Keratinocyte (primary cell): ENCODE data around the gene OTX1. TPM values are rescaled to one million over a fixed set of nuclear protein-coding genes. Genes with fewer than 3 reads are reported as not detected.

ENCODE experiments used
- DNase-seq: peaks from one replicate; pipeline ENCODE4 v3.0.0-alpha.2; 2011; ENCODE audit warnings: low read depth, missing footprints, low spot score
- FAIRE-seq: peaks from 2 replicates; lab custom pipeline; 2011; peaks lifted over from hg19 to GRCh38; lab: Jason Lieb, UNC
- H2AFZ ChIP-seq: 2 replicates; pipeline ENCODE4 v1.6.0; 2012; ENCODE audit warnings: low read length, control low read depth, inconsistent platforms; ENCODE audit not compliant: control insufficient read depth
- H3K27ac ChIP-seq: 2 replicates; pipeline ENCODE4 v1.5.1; 2011; ENCODE audit warnings: low read length; ENCODE audit not compliant: control insufficient read depth, insufficient read depth
- H3K27me3 ChIP-seq: 3 replicates; pipeline ENCODE4 v1.6.0; 2011; ENCODE audit warnings: low read length; ENCODE audit not compliant: control insufficient read depth, insufficient read depth; ENCODE audit errors: extremely low read depth
- H3K36me3 ChIP-seq, 2 experiments: 2 replicates in 1 of 2; 3 replicates in 1 of 2; pipeline ENCODE4 v1.5.1; 2011; ENCODE audit warnings: low read length in 2 of 2, mild to moderate bottlenecking in 1 of 2; ENCODE audit not compliant: control insufficient read depth in 2 of 2, insufficient read depth in 2 of 2; ENCODE audit errors: extremely low read depth in 1 of 2
- H3K4me1 ChIP-seq: 3 replicates; pipeline ENCODE4 v1.5.1; 2011; ENCODE audit warnings: low read length; ENCODE audit not compliant: control insufficient read depth, insufficient read depth; ENCODE audit errors: extremely low read depth
- H3K4me2 ChIP-seq: 3 replicates; pipeline ENCODE4 v1.6.0; 2011; ENCODE audit warnings: low read depth, low read length; ENCODE audit not compliant: control insufficient read depth, insufficient read depth; ENCODE audit errors: extremely low read depth
- H3K4me3 ChIP-seq, 3 experiments: fragments of 200-600 bp in 1 of 3; sonication (generic) in 1 of 3; 2 replicates in 2 of 3; 3 replicates in 1 of 3; pipeline ENCODE4 v1.5.1; 2011 to 2016; ENCODE audit warnings: low read length in 3 of 3, mild to moderate bottlenecking in 3 of 3, control low read depth in 2 of 3, inconsistent platforms in 1 of 3, low read depth in 1 of 3, mixed read lengths in 1 of 3, mixed run types in 1 of 3, moderate library complexity in 1 of 3; ENCODE audit not compliant: control insufficient read depth in 2 of 3, insufficient read depth in 2 of 3; ENCODE audit errors: extremely low read depth in 1 of 3
- H3K79me2 ChIP-seq: 2 replicates; pipeline ENCODE4 v1.6.0; 2012; ENCODE audit warnings: low read length; ENCODE audit not compliant: control insufficient read depth, insufficient read depth
- H3K9ac ChIP-seq: 3 replicates; pipeline ENCODE4 v1.6.0; 2011; ENCODE audit warnings: low read length; ENCODE audit not compliant: control insufficient read depth, insufficient read depth; ENCODE audit errors: extremely low read depth
- H3K9me1 ChIP-seq: 3 replicates; pipeline ENCODE4 v1.6.0; 2011; ENCODE audit warnings: low read length; ENCODE audit not compliant: control insufficient read depth, insufficient read depth; ENCODE audit errors: extremely low read depth
- H3K9me3 ChIP-seq: 2 replicates; pipeline ENCODE4 v1.5.1; 2012; ENCODE audit warnings: low read depth, low read length; ENCODE audit not compliant: control insufficient read depth
- H4K20me1 ChIP-seq: 3 replicates; pipeline ENCODE4 v1.6.0; 2011; ENCODE audit warnings: low read length; ENCODE audit not compliant: control insufficient read depth, insufficient read depth; ENCODE audit errors: extremely low read depth
- EZH2 ChIP-seq: IDR thresholded peaks from one replicate; pipeline ENCODE4 v1.6.1; 2012; ENCODE audit warnings: inconsistent platforms, mild to moderate bottlenecking, low read length, moderate library complexity
- dilution Hi-C: fragments of 300-500 bp; cut with MboI; formaldehyde crosslinking; loops from one replicate; pipeline ENCODE4 v1.7.0; 2020; ENCODE audit warnings: low sequenced_read_pairs; ENCODE audit not compliant: extremely low pct_ligation_motif_present
- polyA plus RNA-seq, 5 experiments: library from polyadenylated mRNA; depleted of rRNA in 3 of 5; stranded (reverse) in 3 of 5; stranded (forward) in 1 of 5; unstranded in 1 of 5; fragments of >200 nt; gene quantifications; 1 replicate in 1 of 5; 2 replicates in 3 of 5; 3 replicates in 1 of 5; pipeline versions ENCODE4 v1.2.1 to v1.2.3, GENCODE V29; 2011 to 2012; ENCODE audit warnings: missing spikeins in 2 of 5, low read depth in 1 of 5, low replicate concordance in 1 of 5
- TF ChIP-seq, protein P1 (sequence below), 3 experiments: IDR thresholded peaks in 1 of 3; conservative IDR thresholded peaks in 1 of 3; optimal IDR thresholded peaks in 1 of 3; 2 replicates in 2 of 3; 3 replicates in 1 of 3; pipeline versions ENCODE3 to v1.5.1; 2011; ENCODE audit warnings: low read length in 3 of 3, mild to moderate bottlenecking in 3 of 3, moderate library complexity in 2 of 3, control low read depth in 1 of 3, inconsistent platforms in 1 of 3; ENCODE audit not compliant: insufficient read depth in 2 of 3; ENCODE audit errors: extremely low read depth in 1 of 3

The OTX1 gene
- polyA plus RNA-seq, 1 donor (not counting 4 experiments of a cell fraction or from before 2014, with no cell fraction given), result 0.28 TPM

DNA sequence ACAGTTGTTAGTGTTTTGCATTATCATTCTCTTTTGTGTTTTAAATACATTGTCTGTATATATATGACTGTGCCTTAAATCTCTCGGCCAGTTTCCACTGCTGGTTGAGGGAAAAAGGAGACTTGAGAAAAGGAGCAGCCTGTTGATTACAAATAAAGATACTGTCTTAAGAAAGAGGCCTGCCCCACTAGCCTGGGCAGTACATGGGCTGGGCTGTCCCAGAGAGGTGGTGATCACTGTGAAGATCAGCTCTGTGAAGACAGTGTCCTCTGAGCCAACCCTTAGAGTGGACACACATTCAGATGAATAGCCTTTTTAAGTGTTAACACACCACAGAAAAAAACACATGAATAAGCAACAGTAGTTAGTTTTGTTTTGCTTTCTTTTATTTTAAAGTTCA, 10.0 kb upstream of the OTX1 start:
- Histone ChIP-seq H3K4me1 (no peaks in the 10 kb centered on the region), H3K4me2 (no peak overlapping the region), H3K79me2 (no peaks in the 10 kb centered on the region), H4K20me1 (no peaks in the 10 kb centered on the region), H3K36me3 (peaks cover 0 to 2% of the 10 kb centered on the region in 2 experiments), H3K27me3 (no peaks in the 10 kb centered on the region), H3K9me1 (no peaks in the 10 kb centered on the region), H3K4me3 (no peak overlapping the region), H3K9ac (no peak overlapping the region), H2AFZ (no peak overlapping the region), H3K9me3 (no peaks in the 10 kb centered on the region), H3K27ac (no peak overlapping the region)
- DNase-seq (no peak), FAIRE-seq (no peak)
- dilution Hi-C loops, result no loop called here
- TF ChIP-seq, protein P1, sequence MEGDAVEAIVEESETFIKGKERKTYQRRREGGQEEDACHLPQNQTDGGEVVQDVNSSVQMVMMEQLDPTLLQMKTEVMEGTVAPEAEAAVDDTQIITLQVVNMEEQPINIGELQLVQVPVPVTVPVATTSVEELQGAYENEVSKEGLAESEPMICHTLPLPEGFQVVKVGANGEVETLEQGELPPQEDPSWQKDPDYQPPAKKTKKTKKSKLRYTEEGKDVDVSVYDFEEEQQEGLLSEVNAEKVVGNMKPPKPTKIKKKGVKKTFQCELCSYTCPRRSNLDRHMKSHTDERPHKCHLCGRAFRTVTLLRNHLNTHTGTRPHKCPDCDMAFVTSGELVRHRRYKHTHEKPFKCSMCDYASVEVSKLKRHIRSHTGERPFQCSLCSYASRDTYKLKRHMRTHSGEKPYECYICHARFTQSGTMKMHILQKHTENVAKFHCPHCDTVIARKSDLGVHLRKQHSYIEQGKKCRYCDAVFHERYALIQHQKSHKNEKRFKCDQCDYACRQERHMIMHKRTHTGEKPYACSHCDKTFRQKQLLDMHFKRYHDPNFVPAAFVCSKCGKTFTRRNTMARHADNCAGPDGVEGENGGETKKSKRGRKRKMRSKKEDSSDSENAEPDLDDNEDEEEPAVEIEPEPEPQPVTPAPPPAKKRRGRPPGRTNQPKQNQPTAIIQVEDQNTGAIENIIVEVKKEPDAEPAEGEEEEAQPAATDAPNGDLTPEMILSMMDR (optimal IDR thresholded peaks at IDR 0.05 in 1 of 3, IDR thresholded peaks at IDR 0.05 in 1 of 3, conservative IDR thresholded peaks at IDR 0.05 in 1 of 3; ENCODE audit: extremely low read depth in 1 of 3, insufficient read depth in 2 of 3, low read length in 3 of 3), result no peak
- no peak for TF ChIP-seq EZH2

DNA sequence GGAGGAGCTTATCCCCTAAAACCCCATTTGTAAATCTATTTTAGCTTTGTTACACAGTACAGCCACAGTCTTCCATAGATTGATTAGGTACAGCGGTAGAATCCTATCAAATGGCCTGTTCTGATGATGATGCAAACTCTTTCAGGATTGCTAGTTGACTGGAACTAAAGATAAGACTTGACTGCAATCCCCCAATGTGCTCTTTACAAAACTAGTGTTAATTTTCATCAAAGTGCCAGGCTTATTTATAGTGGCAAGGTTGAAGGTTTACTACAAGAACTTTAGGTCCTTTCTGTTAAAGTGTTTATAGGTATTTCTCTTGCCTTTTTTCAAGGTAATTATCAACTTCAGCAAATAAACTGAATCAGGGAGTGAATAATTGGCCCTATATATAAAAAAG, 9.0 kb upstream of the OTX1 start:
- Histone ChIP-seq H4K20me1 (no peaks in the 10 kb centered on the region), H3K9me3 (no peaks in the 10 kb centered on the region), H3K4me2 (no peak overlapping the region), H3K79me2 (no peaks in the 10 kb centered on the region), H3K4me3 (no peak overlapping the region), H2AFZ (no peak overlapping the region), H3K9me1 (no peaks in the 10 kb centered on the region), H3K36me3 (peaks cover 0 to 2% of the 10 kb centered on the region in 2 experiments), H3K4me1 (peaks cover 3% of the 10 kb centered on the region), H3K27ac (no peak overlapping the region), H3K27me3 (no peaks in the 10 kb centered on the region), H3K9ac (no peak overlapping the region)
- FAIRE-seq, result no peak
- dilution Hi-C loops, result no loop called here
- TF ChIP-seq, protein P1 (optimal IDR thresholded peaks at IDR 0.05 in 1 of 3, IDR thresholded peaks at IDR 0.05 in 1 of 3, conservative IDR thresholded peaks at IDR 0.05 in 1 of 3; ENCODE audit: extremely low read depth in 1 of 3, insufficient read depth in 2 of 3, low read length in 3 of 3), result no peak
- no peak for TF ChIP-seq EZH2
- DNase-seq, result no peak
